ENCODE results near the gene PDZD2.
A peak's percentile ranks its signal among the peaks of the same experiment; 100 is the strongest.

PDZD2 gene

DNA sequence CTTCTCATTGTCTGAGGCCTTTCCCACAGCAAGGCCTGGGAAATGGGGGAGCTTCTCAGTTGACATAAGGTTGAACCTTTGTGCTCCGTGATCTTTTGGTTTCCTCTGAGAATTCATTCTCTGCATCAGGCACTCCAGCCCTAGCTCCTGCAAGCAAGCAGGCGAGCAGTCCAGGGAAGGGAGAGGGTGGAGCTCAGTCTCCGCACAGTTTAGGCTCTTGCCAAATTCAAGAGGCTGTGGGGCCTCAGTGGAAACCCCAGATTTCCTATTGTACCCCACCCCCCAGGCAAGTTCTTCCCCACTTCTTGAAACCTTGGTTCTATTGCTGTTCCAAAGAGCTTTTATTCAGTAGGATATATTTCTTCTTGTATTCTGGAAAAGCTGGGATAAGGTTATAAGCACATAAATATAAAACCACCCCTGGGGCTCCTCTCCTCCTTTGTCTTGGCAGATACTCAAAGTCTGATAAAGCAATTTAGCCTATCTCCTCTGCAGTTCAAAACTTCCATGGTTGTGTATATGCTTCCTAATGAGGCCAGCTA is 147.2 kb downstream of the PDZD2 start:
- no peak for DNase-seq (ENCODE audit: low read depth)
- TF ChIP-seq, protein P1, sequence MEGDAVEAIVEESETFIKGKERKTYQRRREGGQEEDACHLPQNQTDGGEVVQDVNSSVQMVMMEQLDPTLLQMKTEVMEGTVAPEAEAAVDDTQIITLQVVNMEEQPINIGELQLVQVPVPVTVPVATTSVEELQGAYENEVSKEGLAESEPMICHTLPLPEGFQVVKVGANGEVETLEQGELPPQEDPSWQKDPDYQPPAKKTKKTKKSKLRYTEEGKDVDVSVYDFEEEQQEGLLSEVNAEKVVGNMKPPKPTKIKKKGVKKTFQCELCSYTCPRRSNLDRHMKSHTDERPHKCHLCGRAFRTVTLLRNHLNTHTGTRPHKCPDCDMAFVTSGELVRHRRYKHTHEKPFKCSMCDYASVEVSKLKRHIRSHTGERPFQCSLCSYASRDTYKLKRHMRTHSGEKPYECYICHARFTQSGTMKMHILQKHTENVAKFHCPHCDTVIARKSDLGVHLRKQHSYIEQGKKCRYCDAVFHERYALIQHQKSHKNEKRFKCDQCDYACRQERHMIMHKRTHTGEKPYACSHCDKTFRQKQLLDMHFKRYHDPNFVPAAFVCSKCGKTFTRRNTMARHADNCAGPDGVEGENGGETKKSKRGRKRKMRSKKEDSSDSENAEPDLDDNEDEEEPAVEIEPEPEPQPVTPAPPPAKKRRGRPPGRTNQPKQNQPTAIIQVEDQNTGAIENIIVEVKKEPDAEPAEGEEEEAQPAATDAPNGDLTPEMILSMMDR (conservative IDR thresholded peaks at IDR 0.05; ENCODE audit: control insufficient read depth, insufficient read depth, low read depth, low read length) = no peak

DNA sequence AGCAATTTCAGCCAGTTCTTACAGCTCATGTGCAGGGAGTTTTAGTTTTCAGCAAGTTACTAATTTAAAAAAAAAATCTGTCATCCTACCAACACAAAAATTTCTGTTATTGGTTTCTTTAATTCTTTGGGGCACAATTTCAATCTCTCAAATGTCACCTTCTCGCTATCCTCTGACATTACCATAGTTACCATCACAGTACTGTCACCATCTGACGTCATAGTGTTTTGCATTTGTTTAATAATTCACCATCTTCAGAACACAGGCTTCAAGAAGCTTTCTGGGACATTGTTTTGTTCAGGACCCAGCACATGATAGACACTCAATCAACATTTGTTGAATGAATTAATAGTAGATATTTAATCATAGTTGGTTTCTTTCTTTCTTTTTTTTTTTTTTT is 155.1 kb downstream of the PDZD2 start:
- no peak for DNase-seq (ENCODE audit: low read depth)
- no peak overlapping the region for H3K4me3 ChIP-seq (ENCODE audit: control insufficient read depth, low read depth, low read length)
- TF ChIP-seq, protein P1 (conservative IDR thresholded peaks at IDR 0.05; ENCODE audit: control insufficient read depth, insufficient read depth, low read depth, low read length) = no peak

More for the DNA sequence above, 147.2 kb downstream of the PDZD2 start:
- H3K4me3 ChIP-seq (ENCODE audit: control insufficient read depth, low read depth, low read length) = no peak overlapping the region

DNA sequence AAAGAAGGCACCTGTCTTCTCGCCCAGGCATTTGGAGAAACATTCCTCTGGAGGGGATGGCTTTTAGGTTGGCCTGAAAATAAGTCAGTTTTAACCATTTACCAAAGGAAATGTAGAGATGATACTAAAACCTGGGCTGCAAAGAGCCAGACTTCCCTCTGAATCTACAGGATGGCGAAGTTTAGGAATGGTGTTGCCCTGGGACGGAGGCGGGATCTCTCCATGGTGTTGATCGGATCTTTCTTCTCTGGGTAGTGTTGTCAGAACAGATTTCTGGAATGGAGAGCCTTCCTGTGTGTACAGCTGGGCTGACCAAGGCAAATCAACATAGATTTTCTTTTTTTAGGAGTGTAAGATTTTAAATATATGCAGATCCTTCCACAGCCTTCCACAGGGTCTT is 159.2 kb downstream of the PDZD2 start:
- TF ChIP-seq, protein P1 (conservative IDR thresholded peaks at IDR 0.05; ENCODE audit: control insufficient read depth, insufficient read depth, low read depth, low read length) = no peak
- no peak overlapping the region for H3K4me3 ChIP-seq (ENCODE audit: control insufficient read depth, low read depth, low read length)
- DNase-seq (ENCODE audit: low read depth) = no peak

DNA sequence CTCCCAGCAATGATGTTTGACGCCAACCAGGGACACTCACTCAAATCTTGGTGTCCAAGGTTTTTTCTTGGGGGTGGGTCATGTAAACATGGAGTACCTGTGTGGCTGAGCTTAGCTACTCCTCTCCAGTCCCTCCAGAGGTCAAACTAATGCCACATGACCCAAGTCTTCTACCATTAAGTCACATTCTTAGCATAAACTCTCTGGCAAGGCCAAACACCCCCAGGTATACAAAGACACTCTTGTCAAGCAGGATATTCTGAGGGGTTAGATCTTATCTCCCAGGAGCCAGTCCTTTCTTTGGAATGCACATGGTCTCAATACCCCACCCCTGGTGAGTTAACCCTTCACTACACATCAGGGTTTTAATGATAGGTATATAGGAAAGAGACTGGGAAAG is 161.4 kb downstream of the PDZD2 start:
- TF ChIP-seq, protein P1 (conservative IDR thresholded peaks at IDR 0.05; ENCODE audit: control insufficient read depth, insufficient read depth, low read depth, low read length) = no peak
- no peak overlapping the region for H3K4me3 ChIP-seq (ENCODE audit: control insufficient read depth, low read depth, low read length)
- DNase-seq (ENCODE audit: low read depth) = no peak

DNA sequence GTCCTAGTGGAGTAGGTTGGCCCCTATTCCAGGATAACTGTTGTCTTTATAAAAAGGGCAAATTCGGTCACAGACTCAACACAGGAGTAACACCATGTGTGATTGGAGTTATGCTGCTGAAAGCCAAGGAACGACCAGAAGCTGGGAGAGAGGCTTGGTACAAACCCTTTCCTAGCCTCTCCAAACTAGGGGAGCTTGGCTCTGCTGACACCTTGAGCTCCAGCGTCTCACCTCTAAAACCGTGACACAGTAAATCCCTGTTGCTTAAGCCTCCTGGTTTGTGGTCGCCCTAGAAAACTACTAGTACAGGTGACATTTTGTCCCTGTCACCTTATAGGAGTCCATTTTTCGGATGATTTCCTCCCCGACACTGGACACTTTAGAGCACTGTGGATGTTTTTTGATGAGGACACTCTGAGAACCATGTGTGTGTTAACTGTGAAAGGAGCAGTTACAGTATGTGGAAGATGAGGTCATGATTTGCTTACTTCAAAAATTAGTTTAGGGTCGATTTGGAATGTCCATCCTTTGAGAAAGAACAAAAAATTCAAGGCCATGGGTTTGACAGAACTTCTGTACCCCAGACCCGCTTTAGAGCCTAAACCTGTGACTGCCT is 167.0 kb downstream of the PDZD2 start:
- no peak overlapping the region for H3K4me3 ChIP-seq (ENCODE audit: control insufficient read depth, low read depth, low read length)
- no peak for DNase-seq (ENCODE audit: low read depth)
- TF ChIP-seq, protein P1 (conservative IDR thresholded peaks at IDR 0.05; ENCODE audit: control insufficient read depth, insufficient read depth, low read depth, low read length) = no peak

DNA sequence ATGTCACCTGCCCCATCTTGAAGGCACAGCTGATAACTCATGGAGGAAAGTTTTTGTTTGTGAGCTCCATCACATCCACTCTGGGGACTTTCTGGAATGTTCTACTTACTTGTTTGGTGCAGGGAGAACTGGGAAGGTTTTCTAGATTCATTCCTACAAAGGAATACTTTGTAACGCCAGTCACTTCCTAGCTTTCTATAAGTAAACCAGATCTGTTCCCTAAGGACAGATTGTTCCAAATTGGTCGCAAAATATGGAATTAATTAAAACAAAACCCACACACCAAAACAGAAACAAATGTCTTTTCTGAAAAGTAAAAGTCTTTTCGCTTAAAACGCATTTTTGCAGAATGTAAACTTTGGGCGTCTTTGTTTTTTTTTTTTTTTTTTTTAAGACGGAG is 167.6 kb downstream of the PDZD2 start:
- H3K4me3 ChIP-seq (ENCODE audit: control insufficient read depth, low read depth, low read length) = no peak overlapping the region
- peak; percentile 65 for DNase-seq (ENCODE audit: low read depth)
- TF ChIP-seq, protein P1 (conservative IDR thresholded peaks at IDR 0.05; ENCODE audit: control insufficient read depth, insufficient read depth, low read depth, low read length) = no peak
